IMR-90 (cell line): Measurements from ENCODE around the gene MACO1. TPM values are rescaled to one million over a fixed set of nuclear protein-coding genes. Genes with fewer than 3 reads are reported as not detected.
A peak's percentile ranks its signal among the peaks of the same experiment; 100 is the strongest.

Experiments
- ATAC-seq: fragments of 200-7000 bp; cut with Tn5 transposase; 2 replicates; pipeline ENCODE4 v1.9.1; 2020; ENCODE audit warnings: low read depth, mild to moderate bottlenecking, moderate library complexity
- BruUV-seq: library from RNA; stranded (reverse); fragments of 400-500 nt; replicated peaks from 2 replicates; lab custom pipeline; 2021; lab: Mats Ljungman, UMichigan
- CTCF ChIA-PET: fragments of 300-600 bp; formaldehyde crosslinking; extraction: SDS; loops from one replicate; lab custom pipeline; 2021; ENCODE audit warnings: antibody characterized with exemption; lab: Yijun Ruan, JAX
- POLR2A ChIA-PET: fragments of 300-600 bp; sonication (Branson Sonifier 250); formaldehyde crosslinking; loops from one replicate; lab custom pipeline; 2022; ENCODE audit warnings: antibody characterized with exemption; ENCODE audit not compliant: unreplicated experiment; lab: Charles Lee
- DNase-seq: peaks from one replicate; pipeline ENCODE4 v3.0.0; 2013
- H2AFZ ChIP-seq: replicated peaks from 2 replicates; pipeline ENCODE3; 2013; ENCODE audit warnings: low read length, mild to moderate bottlenecking; ENCODE audit not compliant: poor library complexity
- H2AK5ac ChIP-seq: 2 replicates; pipeline ENCODE4 v1.6.1; 2013; ENCODE audit warnings: low read depth, low read length, inconsistent platforms
- H2AK9ac ChIP-seq: replicated peaks from 2 replicates; pipeline ENCODE3; 2013; ENCODE audit warnings: mild to moderate bottlenecking, low read depth, low read length, moderate library complexity; ENCODE audit not compliant: poor library complexity
- H2BK120ac ChIP-seq: 2 replicates; pipeline ENCODE4 v1.6.1; 2013; ENCODE audit warnings: low read depth, low read length, inconsistent platforms
- H2BK15ac ChIP-seq: 3 replicates; pipeline ENCODE4 v1.6.1; 2013; ENCODE audit warnings: low read depth, low read length, inconsistent platforms
- H2BK20ac ChIP-seq: 2 replicates; pipeline ENCODE4 v1.6.1; 2013; ENCODE audit warnings: low read depth, mild to moderate bottlenecking, inconsistent platforms, low read length, moderate library complexity
- H2BK5ac ChIP-seq: 2 replicates; pipeline ENCODE4 v1.6.1; 2013; ENCODE audit warnings: mild to moderate bottlenecking, low read depth, low read length, inconsistent platforms; ENCODE audit not compliant: poor library complexity, severe bottlenecking
- H3K14ac ChIP-seq: replicated peaks from 2 replicates; pipeline ENCODE4 v1.6.1; 2013; ENCODE audit warnings: low read depth, low read length, inconsistent platforms
- H3K18ac ChIP-seq: 2 replicates; pipeline ENCODE4 v1.6.1; 2013; ENCODE audit warnings: low read depth, low read length, control low read depth
- H3K23ac ChIP-seq: 2 replicates; pipeline ENCODE4 v1.6.1; 2013; ENCODE audit warnings: low read depth, low read length, inconsistent platforms
- H3K27ac ChIP-seq: 2 replicates; pipeline ENCODE4 v1.5.1; 2013; ENCODE audit warnings: mild to moderate bottlenecking, control low read depth, low read length; ENCODE audit not compliant: insufficient read depth
- H3K27me3 ChIP-seq: 2 replicates; pipeline ENCODE4 v1.6.1; 2013; ENCODE audit warnings: low read length; ENCODE audit not compliant: control insufficient read depth, insufficient read depth
- H3K36me3 ChIP-seq: 2 replicates; pipeline ENCODE4 v1.6.1; 2013; ENCODE audit warnings: low read length, mixed read lengths; ENCODE audit not compliant: control insufficient read depth, insufficient read depth
- H3K4ac ChIP-seq: 2 replicates; pipeline ENCODE4 v1.6.1; 2013; ENCODE audit warnings: low read depth, low read length, inconsistent platforms
- H3K4me1 ChIP-seq: 2 replicates; pipeline ENCODE4 v1.6.1; 2013; ENCODE audit warnings: low read length, mixed read lengths; ENCODE audit not compliant: control insufficient read depth, insufficient read depth
- H3K4me2 ChIP-seq: 2 replicates; pipeline ENCODE4 v1.6.1; 2013; ENCODE audit warnings: low read depth, mild to moderate bottlenecking, control low read depth, low read length, moderate library complexity
- H3K4me3 ChIP-seq: 2 replicates; pipeline ENCODE4 v1.5.1; 2013; ENCODE audit warnings: low read depth, mild to moderate bottlenecking, control low read depth, low read length, moderate library complexity; ENCODE audit not compliant: insufficient read depth
- H3K56ac ChIP-seq: 2 replicates; pipeline ENCODE4 v1.6.1; 2013; ENCODE audit warnings: low read length, inconsistent platforms; ENCODE audit not compliant: insufficient read depth; ENCODE audit errors: extremely low read depth
- H3K79me1 ChIP-seq, 2 experiments: 2 replicates each; pipeline ENCODE4 v1.6.1; 2013; ENCODE audit warnings: low read length in 2 of 2, inconsistent platforms in 1 of 2, low read depth in 1 of 2
- H3K9ac ChIP-seq: 2 replicates; pipeline ENCODE4 v1.6.1; 2013; ENCODE audit warnings: low read depth, low read length, control low read depth
- H3K9me1 ChIP-seq: 2 replicates; pipeline ENCODE4 v1.6.1; 2013; ENCODE audit warnings: low read length, inconsistent platforms; ENCODE audit not compliant: insufficient read depth
- H3K9me3 ChIP-seq: 2 replicates; pipeline ENCODE4 v1.6.1; 2013; ENCODE audit warnings: low read length; ENCODE audit not compliant: control insufficient read depth, insufficient read depth
- H4K20me1 ChIP-seq: 2 replicates; pipeline ENCODE4 v1.6.1; 2013; ENCODE audit warnings: low read length, inconsistent platforms; ENCODE audit not compliant: insufficient read depth
- H4K5ac ChIP-seq: 2 replicates; pipeline ENCODE4 v1.6.1; 2013; ENCODE audit warnings: mild to moderate bottlenecking, low read depth, low read length, control low read depth
- H4K8ac ChIP-seq, 2 experiments: 2 replicates each; pipeline ENCODE4 v1.6.1; 2013; ENCODE audit warnings: low read depth in 2 of 2, low read length in 2 of 2, control low read depth in 1 of 2, inconsistent platforms in 1 of 2
- H4K91ac ChIP-seq: 2 replicates; pipeline ENCODE4 v1.6.1; 2013; ENCODE audit warnings: low read depth, low read length, inconsistent platforms; ENCODE audit not compliant: insufficient read depth
- BHLHE40 ChIP-seq: fragments of 150-350 bp; IDR thresholded peaks from 2 replicates; pipeline ENCODE4 v1.6.1; 2016; ENCODE audit warnings: mild to moderate bottlenecking, low read depth, low read length
- CEBPB ChIP-seq: IDR thresholded peaks from 2 replicates; pipeline ENCODE4 v1.6.1; 2012; ENCODE audit warnings: low read depth, low read length, improper control_type of control experiment
- CHD1 ChIP-seq: IDR thresholded peaks from 2 replicates; pipeline ENCODE4 v1.6.1; 2012; ENCODE audit warnings: low read depth, low read length, improper control_type of control experiment
- FOS ChIP-seq: fragments of 150-350 bp; IDR thresholded peaks from 2 replicates; pipeline ENCODE4 v1.6.1; 2016; ENCODE audit warnings: low read depth, low read length
- MAFK ChIP-seq: IDR thresholded peaks from 2 replicates; pipeline ENCODE4 v1.6.1; 2012; ENCODE audit warnings: low read depth, low read length, improper control_type of control experiment
- MAZ ChIP-seq: IDR thresholded peaks from 2 replicates; pipeline ENCODE4 v1.6.1; 2012; ENCODE audit warnings: low read depth, mild to moderate bottlenecking, low read length, improper control_type of control experiment, moderate library complexity, borderline replicate concordance
- MXI1 ChIP-seq: IDR thresholded peaks from 2 replicates; pipeline ENCODE4 v1.6.1; 2012; ENCODE audit warnings: low read depth, mild to moderate bottlenecking, low read length, moderate library complexity, borderline replicate concordance
- NFE2L2 ChIP-seq: fragments of 150-350 bp; IDR thresholded peaks from 2 replicates; pipeline ENCODE4 v1.6.1; 2016; ENCODE audit warnings: low read depth, mild to moderate bottlenecking, low read length
- POLR2A ChIP-seq: IDR thresholded peaks from 2 replicates; pipeline ENCODE4 v1.6.1; 2012; ENCODE audit warnings: mild to moderate bottlenecking, low read depth, low read length
- RAD21 ChIP-seq: IDR thresholded peaks from 2 replicates; pipeline ENCODE4 v1.6.1; 2012; ENCODE audit warnings: low read length, improper control_type of control experiment
- RCOR1 ChIP-seq: IDR thresholded peaks from 2 replicates; pipeline ENCODE4 v1.6.1; 2012; ENCODE audit warnings: mild to moderate bottlenecking, low read length, improper control_type of control experiment; ENCODE audit not compliant: insufficient replicate concordance
- RFX5 ChIP-seq: IDR thresholded peaks from 2 replicates; pipeline ENCODE4 v1.8.0; 2012; ENCODE audit warnings: low read depth, mild to moderate bottlenecking, low read length, moderate library complexity
- SMC3 ChIP-seq: fragments of 150-350 bp; IDR thresholded peaks from 2 replicates; pipeline ENCODE4 v1.6.1; 2016; ENCODE audit warnings: low read depth, mild to moderate bottlenecking, antibody characterized with exemption, low read length, moderate library complexity
- WGBS, 2 experiments: methylation state at CpG; one replicate each; pipeline versions ENCODE4 v1.1.5 to v1.1.7; 2013; ENCODE audit warnings: missing lambda C conversion rate in 2 of 2; ENCODE audit not compliant: insufficient read length in 1 of 2; ENCODE audit errors: extremely low coverage in 2 of 2; 5-methylcytosine and 5-hydroxymethylcytosine counted together
- dilution Hi-C: fragments of 300-500 bp; cut with HindIII; formaldehyde crosslinking; loops from one replicate; pipeline ENCODE4 v1.14.3; 2018; ENCODE audit warnings: low sequenced_read_pairs; ENCODE audit not compliant: unreplicated experiment
- in situ Hi-C: fragments of 300-500 bp; cut with MboI; formaldehyde crosslinking; loops from 3 replicates; pipeline ENCODE4 v1.14.3; 2019; ENCODE audit warnings: low sequenced_read_pairs, inconsistent platforms, mixed read lengths
- intact Hi-C: fragments of 100-400 bp; cut with micrococcal nuclease; formaldehyde crosslinking; loops from 2 replicates; pipeline ENCODE4 v1.10.0; 2022
- polyA plus RNA-seq, 3 experiments: library from polyadenylated mRNA; depleted of rRNA; stranded (reverse); fragments of >200 nt; gene quantifications; 2 replicates each; pipeline ENCODE4 v1.2.3, GENCODE V29; 2012; ENCODE audit warnings: low replicate concordance in 1 of 3
- total RNA-seq: library from RNA; depleted of rRNA; stranded (reverse); fragments of >200 nt; gene quantifications from 2 replicates; pipeline ENCODE4 v1.2.3, GENCODE V29; 2012
- TF ChIP-seq, protein P1 (sequence below): fragments of 150-350 bp; IDR thresholded peaks from 2 replicates; pipeline ENCODE4 v1.6.1; 2016; ENCODE audit warnings: low read depth, mild to moderate bottlenecking, low read length, moderate library complexity, borderline replicate concordance
- TF ChIP-seq, protein P2 (sequence below): fragments of 150-350 bp; IDR thresholded peaks from 2 replicates; pipeline ENCODE4 v1.6.1; 2017; ENCODE audit warnings: mild to moderate bottlenecking, antibody characterized with exemption, low read length, low read depth
- TF ChIP-seq, protein P3 (sequence below): conservative IDR thresholded peaks from 2 replicates; pipeline ENCODE4 v1.5.1; 2012; ENCODE audit warnings: mild to moderate bottlenecking, low read depth, low read length, improper control_type of control experiment

Gene MACO1
- total and polyA plus RNA-seq, 2 of the 4 experiments (the other 2 are of a cell fraction), result 6.8 to 12.7 TPM

DNA sequence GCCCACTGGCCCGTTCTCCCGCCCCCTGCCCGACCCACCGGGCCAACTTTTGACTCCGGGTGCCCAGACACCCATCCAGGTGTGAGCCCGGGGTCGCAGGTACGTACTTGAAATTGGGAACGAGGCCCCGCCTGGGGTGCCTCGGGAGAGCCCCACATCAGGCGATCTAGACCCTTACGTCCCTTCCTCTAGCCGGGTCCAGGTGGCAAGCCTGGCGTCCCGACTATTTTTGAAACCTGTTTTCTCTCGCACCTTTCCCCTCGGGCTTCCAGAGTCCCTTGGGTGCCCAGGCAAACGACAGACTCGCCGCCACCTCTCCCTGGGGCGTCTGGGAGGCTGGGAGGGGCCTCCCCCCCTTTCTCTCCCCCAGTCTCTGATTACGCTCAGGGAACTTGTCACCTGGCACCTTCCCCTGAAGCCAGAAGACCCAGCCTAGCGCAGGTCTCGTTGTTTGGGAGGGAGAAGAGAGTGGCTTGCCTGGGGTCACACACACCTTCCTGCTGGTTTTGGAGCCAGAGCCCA is 113.6 kb downstream of the MACO1 start:
- no peak for TF ChIP-seq RFX5
- TF ChIP-seq CEBPB, result no peak
- TF ChIP-seq MAFK, result no peak
- TF ChIP-seq, protein P1, sequence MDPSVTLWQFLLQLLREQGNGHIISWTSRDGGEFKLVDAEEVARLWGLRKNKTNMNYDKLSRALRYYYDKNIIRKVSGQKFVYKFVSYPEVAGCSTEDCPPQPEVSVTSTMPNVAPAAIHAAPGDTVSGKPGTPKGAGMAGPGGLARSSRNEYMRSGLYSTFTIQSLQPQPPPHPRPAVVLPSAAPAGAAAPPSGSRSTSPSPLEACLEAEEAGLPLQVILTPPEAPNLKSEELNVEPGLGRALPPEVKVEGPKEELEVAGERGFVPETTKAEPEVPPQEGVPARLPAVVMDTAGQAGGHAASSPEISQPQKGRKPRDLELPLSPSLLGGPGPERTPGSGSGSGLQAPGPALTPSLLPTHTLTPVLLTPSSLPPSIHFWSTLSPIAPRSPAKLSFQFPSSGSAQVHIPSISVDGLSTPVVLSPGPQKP, result no peak
- TF ChIP-seq NFE2L2, result no peak
- TF ChIP-seq RCOR1, result no peak
- no peak for TF ChIP-seq FOS
- TF ChIP-seq CHD1, result no peak
- TF ChIP-seq RAD21, result no peak
- no peak for TF ChIP-seq SMC3
- no peak for TF ChIP-seq POLR2A
- no peak for TF ChIP-seq MAZ
- TF ChIP-seq, protein P2, sequence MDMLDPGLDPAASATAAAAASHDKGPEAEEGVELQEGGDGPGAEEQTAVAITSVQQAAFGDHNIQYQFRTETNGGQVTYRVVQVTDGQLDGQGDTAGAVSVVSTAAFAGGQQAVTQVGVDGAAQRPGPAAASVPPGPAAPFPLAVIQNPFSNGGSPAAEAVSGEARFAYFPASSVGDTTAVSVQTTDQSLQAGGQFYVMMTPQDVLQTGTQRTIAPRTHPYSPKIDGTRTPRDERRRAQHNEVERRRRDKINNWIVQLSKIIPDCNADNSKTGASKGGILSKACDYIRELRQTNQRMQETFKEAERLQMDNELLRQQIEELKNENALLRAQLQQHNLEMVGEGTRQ, result no peak
- TF ChIP-seq, protein P3, sequence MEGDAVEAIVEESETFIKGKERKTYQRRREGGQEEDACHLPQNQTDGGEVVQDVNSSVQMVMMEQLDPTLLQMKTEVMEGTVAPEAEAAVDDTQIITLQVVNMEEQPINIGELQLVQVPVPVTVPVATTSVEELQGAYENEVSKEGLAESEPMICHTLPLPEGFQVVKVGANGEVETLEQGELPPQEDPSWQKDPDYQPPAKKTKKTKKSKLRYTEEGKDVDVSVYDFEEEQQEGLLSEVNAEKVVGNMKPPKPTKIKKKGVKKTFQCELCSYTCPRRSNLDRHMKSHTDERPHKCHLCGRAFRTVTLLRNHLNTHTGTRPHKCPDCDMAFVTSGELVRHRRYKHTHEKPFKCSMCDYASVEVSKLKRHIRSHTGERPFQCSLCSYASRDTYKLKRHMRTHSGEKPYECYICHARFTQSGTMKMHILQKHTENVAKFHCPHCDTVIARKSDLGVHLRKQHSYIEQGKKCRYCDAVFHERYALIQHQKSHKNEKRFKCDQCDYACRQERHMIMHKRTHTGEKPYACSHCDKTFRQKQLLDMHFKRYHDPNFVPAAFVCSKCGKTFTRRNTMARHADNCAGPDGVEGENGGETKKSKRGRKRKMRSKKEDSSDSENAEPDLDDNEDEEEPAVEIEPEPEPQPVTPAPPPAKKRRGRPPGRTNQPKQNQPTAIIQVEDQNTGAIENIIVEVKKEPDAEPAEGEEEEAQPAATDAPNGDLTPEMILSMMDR, result no peak
- no peak for TF ChIP-seq BHLHE40
- TF ChIP-seq MXI1, result no peak
- Histone ChIP-seq H3K14ac (0 out of 2 replicates have a peak overlapping the region, but pooled peaks have one; percentile 52), H2BK15ac (no peak overlapping the region), H3K9me3 (no peaks in the 10 kb centered on the region), H4K8ac (0 out of 4 replicates have a peak overlapping the region, but pooled peaks of 1 of the 2 experiments have one; percentile 5), H3K27me3 (peaks cover 3% of the 10 kb centered on the region; the same call in 1 of the 2 replicates), H2AK9ac (peak overlapping the region; percentile 73), H3K4me3 (peak overlapping the region; percentile 60), H3K18ac (no peak overlapping the region), H2BK120ac (no peak overlapping the region), H3K9me1 (peaks cover 8% of the 10 kb centered on the region; the same call in 1 of the 2 replicates), H3K4me1 (peaks cover 11% of the 10 kb centered on the region), H3K56ac (no peak overlapping the region), H3K9ac (peak overlapping the region; percentile 68), H3K4ac (peak overlapping the region; percentile 20; the same call in 1 of the 2 replicates), H3K36me3 (no peaks in the 10 kb centered on the region), H3K4me2 (peak overlapping the region; percentile 70), H2AFZ (peak overlapping the region; percentile 98), H4K91ac (no peak overlapping the region), H2AK5ac (peak overlapping the region; percentile 62; the same call in 1 of the 2 replicates), H4K5ac (no peak overlapping the region), H2BK20ac (no peak overlapping the region), H3K27ac (peak overlapping the region; percentile 48; the same call in 1 of the 2 replicates), H3K79me1 (peaks cover 18 to 44% of the 10 kb centered on the region in 2 experiments), H4K20me1 (no peaks in the 10 kb centered on the region; the same call in 1 of the 2 replicates), H2BK5ac (no peak overlapping the region), H3K23ac (peak overlapping the region; percentile 38; the same call in 1 of the 2 replicates)
- DNase-seq, result no peak
- ChIA-PET POLR2A (no interaction called here), CTCF (no interaction called here)
- intact Hi-C loops, result no loop called here
- dilution Hi-C loops, result no loop called here
- no TSS peak for BruUV-seq
- no peak for ATAC-seq
- WGBS, 2 experiments, result 11% methylated on average over 16 of the region's 25 CpGs; no CpG with 5 or more reads in 1 of the 2 experiments
- in situ Hi-C loops, result no loop called here
